Frontal cortex (tissue), 4 donors: ENCODE results near the gene ASPG. TPM values are rescaled to one million over a fixed set of nuclear protein-coding genes. Genes with fewer than 3 reads are reported as not detected.

ENCODE experiments used
- DNase-seq, 2 donors: peaks; one replicate each; pipeline ENCODE4 v3.0.0; 2012; ENCODE audit warnings: low spot score in 2 of 2
- FAIRE-seq: peaks from 2 replicates; lab custom pipeline; 2012; peaks lifted over from hg19 to GRCh38; lab: Jason Lieb, UNC
- total RNA-seq: library from RNA; depleted of rRNA; stranded (reverse); fragments of >200 nt; gene quantifications from one replicate; pipeline ENCODE4 v1.2.3, GENCODE V29; 2014
- donor health status: control.
- donor health status: control.
- donor health status: control.

The ASPG gene
- total RNA-seq = 0.41 TPM

DNA sequence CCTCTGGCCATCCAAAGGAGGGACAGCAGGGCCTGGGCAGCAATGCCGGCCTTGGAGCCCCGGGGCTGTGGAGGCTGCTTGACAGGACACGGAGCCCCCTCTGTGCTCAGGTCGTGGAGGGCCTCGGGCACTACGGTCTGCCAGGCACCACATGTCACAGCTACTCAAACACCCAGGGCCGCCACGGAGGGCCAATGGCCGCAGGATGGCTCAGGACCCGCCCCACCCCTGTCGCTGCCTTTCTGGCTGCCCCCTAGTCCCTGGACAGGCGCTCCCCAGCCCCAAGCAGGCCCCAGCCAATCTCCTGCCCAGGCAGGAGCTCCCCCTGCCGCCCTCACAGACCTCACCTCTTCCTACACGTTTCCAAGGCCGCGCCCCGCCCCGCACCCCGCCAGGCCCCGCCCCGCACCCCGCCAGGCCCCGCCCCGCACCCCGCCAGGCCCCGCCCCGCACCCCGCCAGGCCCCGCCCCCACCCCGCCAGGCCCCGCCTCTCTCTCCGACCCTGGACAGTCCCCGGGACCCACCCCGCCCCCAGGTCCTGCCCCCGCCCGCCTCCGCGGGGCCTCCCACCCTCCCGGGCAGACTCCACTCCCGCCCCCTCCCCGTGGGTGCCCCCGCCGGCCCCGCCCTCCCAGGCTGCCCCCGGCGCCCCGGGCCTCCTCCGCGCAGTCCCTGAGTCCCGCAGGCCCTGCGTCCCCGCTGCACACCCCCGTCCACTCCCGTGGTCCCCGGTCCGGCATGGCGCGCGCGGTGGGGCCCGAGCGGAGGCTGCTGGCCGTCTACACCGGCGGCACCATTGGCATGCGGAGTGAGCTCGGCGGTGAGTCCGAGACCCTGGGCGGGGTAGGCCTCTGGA, at the start of gene ASPG:
Gene ASPG, plus strand, starts transcription at position 669 of the 857 bp plus-strand sequence. Its CDS starts 71 bp downstream, at position 740.
- DNase-seq = peak; percentile 49 to 74
- no peak for FAIRE-seq

DNA sequence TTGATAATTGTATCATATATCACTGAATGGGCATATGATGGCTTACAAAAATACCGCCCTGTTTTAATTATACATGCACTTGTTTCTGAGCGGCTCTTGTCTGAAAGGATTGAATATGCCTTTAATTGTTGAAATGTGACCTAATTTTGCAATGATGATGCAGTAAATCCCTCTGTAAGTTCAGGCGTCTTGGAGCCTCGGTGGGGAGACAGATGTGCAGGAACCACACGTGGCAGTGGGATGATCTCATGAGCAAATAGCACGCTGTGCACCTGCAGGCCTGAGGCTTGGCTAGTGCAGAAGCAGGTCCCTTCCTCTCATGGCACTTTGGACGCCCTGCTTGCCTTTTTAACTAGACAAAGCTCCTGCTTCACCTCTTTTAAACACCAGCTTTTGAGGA, 49.3 kb upstream of the ASPG start:
- DNase-seq = no peak
- FAIRE-seq = no peak

DNA sequence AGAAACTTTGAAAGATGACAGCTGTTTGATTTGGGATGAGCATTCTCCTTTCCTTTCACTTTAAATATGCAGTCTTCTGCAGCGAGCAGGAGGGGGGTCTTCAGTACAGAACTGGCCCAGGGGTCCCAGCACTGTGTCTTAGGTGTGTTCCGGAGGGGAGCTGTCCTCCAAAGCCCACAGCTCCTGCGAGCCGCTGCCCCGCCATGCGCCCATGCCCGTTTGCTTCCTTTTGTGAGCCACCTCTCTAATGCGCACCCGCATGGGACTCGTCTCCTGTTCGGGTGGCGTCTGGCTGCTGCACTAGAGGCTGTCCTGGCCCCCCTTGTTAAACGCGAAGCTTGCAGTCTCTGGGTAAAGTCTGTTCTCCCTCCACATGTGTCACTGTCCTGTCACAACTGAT, 48.4 kb upstream of the ASPG start:
- DNase-seq (no peak), FAIRE-seq (no peak)

DNA sequence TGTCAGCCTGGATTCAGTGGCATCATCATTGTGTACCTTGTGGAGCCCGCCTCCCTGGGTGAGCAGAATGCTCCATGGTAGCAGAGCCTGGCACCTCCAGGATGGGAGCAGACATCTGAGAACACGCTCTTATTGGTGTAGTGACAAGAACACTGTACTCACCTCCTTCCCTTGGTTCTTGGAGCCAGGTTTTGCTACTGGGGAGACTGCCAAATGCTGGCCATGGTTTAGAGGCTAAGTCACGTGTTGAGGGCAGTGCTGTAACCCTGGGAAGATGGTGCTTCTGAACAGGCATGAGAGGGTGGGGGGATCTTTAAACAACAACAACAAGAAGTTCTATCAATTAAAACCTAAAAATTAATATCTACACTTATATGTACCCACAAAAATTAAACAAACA, 47.6 kb upstream of the ASPG start:
- no peak for FAIRE-seq
- DNase-seq = no peak

DNA sequence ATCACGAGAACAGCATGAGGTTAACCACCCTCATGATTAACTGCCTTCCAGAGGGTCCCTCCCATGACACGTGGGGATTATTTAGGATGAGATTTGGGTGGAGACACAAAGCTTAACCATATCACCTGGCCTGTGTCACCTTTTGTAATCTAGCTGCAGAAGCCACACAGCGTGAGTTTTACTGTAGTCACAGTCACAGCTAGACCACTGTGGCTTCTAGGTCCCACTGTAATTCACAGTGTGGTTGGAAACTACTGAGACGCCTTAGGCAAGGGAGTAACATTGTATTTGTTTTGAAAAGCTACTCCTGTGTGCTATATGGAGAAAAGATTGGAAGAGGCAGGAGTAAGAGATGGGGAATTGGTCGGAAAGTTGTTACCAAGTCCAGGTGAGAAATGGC, 46.3 kb upstream of the ASPG start:
- no peak for FAIRE-seq
- DNase-seq = no peak

DNA sequence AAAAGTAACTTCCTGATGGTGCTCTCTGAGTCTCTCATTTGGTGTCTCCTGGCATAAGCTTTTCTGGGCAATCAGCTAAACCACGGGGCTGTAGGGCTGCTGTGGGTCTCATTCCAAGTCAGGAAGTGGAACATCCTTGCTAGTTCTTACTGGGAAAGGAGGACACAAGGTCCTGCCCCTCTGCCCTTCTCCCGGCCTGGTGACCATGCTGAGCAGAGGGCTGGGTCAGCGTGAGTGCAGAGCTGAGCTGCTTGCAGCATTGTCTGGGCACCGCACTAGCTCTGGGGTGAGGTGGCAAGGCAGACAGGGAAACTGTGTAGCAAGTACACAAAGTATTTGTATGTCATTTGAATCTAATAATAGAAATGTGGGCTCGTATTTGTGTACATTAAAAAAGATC, 45.0 kb upstream of the ASPG start:
- DNase-seq (no peak), FAIRE-seq (no peak)

DNA sequence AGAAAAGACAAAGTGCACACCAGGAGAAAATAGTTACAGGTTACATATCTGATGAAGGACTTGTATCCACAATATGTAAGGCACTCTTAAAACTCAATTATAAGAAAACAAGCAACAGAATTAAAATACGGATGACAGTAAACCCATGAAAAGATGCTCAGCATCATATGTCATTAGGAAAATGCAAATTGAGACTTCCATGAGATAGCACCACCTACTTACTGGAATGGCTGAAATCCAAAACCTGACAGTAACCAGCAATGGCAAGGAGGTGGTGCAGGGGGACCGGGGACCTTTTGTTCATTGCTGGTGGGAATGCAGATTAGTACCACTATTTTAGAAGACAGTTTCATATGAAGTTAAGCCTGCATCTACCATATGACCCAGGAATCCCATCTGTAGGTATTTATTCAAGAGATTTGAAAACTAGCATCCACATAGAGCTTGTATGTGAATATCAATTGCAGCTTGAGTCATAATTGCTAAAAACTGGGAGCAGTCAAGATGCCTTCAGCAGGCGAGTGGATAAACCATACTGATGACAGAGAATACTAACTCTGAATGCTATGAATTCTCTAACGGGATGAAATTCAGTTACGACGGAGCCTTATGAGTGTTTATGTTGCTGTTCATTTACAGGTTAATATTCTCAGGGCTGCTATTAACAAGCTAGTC, 43.9 kb upstream of the ASPG start:
- no peak for DNase-seq
- FAIRE-seq = no peak

DNA sequence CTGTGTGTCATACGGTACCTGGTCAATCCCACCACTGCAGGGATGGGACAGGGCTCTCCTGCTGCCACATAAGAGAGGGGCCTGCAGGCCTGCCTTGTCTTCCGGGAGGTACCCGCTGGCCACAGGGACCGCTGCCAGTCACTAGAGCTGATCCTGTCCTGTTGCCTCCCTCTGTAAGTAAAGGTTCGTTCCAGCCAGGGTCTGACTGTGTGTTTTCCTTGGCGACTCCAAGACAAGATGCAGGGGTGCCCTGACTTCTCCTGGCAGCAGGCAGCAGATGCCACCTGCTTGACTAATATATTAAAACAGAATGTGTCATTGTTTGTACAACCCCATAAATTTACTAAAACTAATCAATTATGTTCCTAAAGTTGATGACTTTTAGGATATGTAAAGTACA, 41.5 kb upstream of the ASPG start:
- DNase-seq = no peak
- no peak for FAIRE-seq

DNA sequence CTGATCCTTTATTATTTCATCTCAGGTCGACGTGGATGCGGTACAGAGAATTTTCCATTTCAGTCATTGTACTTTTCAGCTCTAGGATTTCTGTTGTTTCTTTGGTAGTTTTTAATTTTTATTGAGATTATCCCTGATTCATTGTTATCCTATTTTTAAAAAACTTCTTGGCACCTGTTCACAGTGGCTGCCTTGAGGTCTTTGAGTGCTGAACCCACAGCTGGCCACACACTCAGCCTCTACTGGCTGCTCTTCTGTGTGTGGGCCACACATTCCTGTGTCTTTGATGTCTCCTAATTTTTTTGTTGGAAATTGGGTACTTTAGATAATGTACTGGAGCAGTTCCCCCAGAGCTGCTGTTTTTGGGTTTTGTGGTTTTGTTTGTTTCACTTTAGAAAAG, 37.7 kb upstream of the ASPG start:
- no peak for DNase-seq
- FAIRE-seq = no peak

DNA sequence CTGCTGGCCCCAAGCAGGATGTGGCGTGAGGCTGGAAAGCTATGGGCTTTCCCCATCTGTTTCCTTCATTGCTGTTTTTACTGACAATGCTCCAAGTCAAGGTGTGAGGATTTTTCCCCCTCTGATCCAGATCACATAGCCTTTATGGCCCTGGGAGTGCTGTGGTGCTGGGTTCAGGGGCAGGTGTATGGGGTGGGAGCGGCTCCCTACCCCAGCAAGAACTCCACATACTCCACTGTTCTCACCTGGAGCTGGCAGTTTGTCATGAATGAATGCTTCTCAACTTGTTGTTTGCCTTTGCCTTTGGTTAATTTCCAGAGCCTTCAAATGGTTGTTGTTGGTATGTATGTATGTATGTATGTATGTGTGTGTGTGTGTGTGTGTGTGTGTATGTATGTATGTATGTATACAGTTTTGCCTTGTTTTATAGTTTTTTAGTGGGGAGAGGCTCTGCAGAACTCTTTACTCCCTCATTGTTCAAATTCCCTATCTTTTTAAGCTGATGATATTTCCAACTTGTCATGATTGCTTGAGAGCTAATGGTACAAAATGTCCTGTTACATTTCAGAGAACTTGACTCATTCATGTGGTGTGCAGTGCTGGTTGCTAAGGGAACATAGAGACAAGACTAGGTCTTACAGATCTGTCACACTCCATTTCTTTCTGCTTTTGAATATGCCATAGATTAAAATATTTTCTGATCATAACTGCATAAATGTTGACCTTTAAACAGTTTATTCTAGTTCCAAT, 36.6 kb upstream of the ASPG start:
- DNase-seq (peak in 1 of 2 donors; percentile 34), FAIRE-seq (no peak)

DNA sequence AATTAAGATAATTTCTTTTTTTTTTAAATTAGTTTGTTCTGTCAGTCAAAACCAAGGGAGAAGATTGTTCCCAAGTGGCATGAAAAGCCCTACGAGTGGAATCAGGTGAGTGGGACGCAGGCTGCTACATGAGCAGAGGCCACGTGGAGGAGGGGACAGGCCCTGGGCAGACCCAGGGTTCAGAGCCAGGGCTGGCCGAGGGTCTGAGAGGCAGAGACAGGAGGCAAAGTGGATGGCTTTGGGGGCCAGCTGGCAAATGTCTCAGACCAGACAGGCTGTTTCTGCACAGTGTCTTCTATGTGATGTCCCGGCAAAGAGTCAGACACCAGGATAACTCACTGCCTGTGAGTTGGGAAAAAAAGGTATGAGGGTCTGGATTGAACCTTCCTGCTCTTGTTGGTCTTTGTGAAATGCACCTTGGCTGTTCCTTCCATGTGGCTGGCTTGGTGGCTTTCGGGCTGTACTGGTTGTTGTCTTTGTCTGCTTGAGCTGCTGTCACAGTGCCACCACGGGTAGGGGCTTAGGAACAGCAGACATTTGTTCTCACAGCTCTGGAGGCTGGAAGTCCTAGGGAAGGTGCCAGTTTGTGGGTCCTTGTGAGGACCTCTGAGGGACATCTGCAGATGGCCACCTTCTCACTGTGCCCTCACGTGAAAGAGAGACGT, 35.8 kb upstream of the ASPG start:
- DNase-seq (no peak), FAIRE-seq (no peak)

DNA sequence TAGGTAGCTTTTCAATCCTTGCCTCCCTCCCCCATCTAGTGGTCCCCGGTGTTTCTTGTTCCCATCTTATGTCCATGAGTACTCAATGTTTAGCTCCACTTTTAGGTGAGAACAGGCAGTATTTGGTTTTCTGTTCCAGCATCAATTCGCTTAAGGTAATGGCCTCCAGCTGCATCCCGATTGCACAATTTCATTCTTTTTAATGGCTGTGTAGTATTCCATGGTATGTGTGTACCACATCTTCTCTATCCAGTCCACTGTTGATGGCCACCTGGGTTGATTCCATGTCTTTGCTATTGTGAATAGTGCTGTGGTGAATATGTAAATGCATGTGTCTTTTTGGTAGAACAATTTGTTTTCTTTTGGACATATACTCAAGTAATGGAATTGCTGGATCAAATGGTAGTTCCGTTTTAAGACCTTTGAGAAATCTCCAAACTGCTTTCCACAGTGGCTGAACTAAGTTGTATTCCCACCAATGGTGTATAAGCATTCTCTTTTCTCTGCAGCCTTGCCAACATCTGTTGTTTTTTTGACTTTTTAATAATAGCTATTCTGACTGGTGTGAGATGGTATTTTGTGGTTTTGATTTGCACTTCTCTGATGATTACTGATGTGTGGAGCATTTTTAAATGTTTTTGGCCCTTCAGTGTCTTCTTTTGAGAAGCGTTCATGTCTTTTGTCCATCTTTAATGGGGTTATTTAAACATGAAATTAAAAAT, 34.2 kb upstream of the ASPG start:
- no peak for DNase-seq
- FAIRE-seq = no peak

DNA sequence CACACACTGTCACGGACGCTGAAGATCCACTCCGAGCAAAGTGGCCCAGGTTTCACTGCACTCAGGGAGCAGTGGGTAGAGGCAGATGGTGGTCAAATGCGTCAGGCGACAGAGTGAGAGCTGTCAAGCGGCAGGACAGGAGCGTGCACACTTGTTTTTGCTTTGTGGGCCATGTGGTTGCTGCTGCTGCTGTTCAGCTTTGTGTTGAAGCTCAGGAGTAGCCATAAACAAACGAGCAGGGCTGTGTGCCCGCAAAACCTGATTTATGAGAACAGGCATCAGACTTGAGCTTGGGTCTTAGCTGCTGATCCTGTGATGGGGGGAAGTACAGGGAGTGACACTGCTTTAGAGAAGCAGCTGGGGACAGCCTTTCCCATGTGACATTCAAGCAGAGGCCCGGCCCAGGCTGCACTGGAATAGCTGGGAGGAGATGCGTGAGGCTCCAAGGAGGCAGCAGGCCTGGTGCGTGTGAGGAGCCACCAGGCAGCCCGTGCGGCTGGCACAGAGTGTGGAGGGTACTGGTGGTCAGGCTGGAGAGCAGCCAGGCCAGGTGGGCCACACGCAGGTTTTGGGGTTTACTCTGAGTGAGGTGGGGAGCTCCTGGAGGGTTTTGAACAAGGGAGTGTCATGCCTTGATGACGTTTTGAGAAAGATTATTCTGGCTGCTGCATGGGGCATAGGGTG, 31.1 kb upstream of the ASPG start:
- FAIRE-seq = no peak
- no peak for DNase-seq

DNA sequence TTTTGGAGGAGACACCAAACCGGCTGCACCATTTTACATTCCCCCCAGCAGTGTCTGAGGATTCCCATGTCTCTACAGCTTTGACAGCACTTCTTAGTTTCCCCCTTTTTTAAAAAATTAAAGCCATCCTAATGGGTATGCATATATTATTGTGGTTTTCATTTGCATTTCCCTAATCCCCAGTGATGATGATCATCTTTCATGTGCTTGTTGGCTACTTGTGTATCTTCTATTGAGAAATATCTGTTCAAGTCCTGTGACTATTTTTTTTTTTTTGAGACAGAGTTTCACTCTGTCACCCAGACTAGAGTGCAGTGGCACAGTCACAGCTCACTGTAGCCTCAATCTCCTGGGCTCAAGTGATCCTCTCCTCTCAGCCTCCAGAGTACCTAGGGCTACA, 23.2 kb upstream of the ASPG start:
- DNase-seq = no peak
- FAIRE-seq = no peak

DNA sequence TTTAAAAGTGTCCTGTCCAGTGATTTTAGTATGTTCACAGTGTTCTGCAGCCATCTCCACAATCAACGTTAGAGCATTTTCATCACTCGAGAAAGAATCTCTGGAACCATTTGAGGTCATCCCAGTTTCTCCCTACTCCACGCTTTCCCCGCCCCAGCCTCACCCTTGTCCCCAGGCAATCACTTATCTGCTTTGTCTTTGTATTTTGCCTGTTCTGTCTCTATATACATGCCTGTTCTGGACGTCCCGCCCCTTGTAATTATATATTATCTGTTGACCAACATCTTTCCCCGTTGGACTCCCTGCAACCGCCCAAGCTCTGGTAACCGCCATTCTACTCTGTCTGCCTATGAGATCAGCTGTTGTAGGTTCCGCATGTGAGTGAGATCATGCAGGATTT, 21.5 kb upstream of the ASPG start:
- FAIRE-seq (no peak), DNase-seq (no peak)

DNA sequence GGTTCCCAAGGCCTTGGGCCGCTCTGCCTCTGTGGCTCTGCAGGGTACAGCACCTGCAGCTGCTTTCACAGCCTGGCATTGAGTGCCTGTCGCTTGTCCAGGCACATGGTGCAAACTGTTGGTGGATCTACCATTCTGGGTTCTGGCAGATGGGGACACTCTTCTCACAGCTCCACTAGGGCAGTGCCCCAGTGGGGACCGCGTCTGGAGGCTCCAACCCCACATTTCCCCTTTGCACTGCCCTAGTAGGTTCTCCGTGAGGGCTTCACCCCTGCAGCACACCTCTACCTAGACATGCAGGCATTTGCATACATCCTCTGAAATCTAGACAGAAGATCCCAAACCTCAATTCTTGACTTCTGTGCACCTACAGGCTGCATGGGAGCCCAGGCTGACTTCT, 19.2 kb upstream of the ASPG start:
- no peak for FAIRE-seq
- no peak for DNase-seq

DNA sequence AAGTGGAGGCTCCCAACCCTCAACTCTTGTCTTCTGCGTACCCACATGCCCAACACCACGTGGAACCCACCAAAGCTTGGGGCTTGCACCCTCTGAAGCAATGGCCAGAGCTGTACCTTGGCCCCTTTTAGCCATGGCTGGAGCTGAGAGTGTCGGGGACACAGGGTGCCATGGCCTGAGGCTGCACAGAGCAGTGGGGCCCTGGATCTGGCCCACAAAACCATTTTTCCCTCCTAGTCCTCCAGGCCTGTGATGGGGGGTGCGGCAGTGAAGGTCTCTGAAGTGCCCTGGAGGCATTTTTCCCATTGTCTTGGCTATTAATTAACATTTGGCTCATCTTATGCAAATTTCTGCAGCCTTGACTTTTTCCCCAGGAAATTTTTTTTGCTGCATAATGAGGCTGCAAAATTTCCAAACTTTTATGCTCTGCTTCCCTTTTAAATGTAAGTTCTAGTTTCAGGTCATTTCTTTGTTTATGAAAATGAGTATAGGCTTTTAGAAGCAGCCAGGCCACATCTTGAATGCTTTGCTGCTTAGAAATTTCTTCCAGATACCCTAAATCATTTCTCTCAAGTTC, 18.7 kb upstream of the ASPG start:
- DNase-seq (no peak), FAIRE-seq (no peak)

DNA sequence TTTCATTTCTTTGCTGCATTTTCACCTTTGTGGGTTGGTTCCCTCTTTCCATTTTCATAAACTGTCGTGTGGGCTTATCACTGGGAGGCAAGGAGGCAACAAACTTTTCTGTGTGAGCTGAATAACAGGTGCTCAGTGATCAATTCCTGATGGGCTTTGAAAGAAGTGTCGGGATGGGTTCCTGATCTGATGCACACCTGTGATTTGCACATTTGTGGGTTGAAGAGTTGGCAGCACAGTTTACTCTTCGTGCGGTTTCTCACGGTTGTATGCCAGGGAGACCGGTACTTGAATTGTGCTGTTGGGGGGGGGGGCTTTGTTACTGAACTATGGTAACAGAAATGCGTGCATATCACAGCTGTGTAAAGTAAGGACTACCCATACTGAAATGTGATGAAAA, 16.0 kb upstream of the ASPG start:
- no peak for FAIRE-seq
- no peak for DNase-seq

DNA sequence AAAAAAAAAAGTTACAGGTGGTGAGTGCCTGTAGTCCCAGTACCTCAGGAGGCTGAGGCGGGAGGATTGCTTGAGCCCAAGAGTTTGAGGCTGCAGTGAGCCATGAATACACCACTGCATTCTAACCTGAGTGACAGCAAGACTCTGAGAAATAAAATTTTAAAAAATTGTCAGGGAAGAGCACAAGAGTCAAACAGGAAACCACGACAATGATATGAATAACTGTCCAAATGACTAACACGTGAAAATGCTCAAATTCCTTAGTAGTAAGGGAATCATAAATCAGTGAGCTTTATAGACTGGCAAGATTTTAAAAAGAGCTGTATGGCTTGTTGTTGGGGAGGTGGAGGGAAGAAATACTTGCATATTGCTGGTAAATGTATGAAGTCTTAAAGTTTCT, 12.9 kb upstream of the ASPG start:
- no peak for DNase-seq
- no peak for FAIRE-seq
